Choroid plexus epithelial cell (primary cell): ENCODE results near the gene LAMC3.

Experiments
- DNase-seq: peaks from one replicate; pipeline ENCODE4 v3.0.0-alpha.2; 2010; ENCODE audit warnings: low read depth
- H3K4me3 ChIP-seq: 2 replicates; pipeline ENCODE4 v1.5.1; 2011; ENCODE audit warnings: low read depth, mild to moderate bottlenecking, control low read depth, low read length, moderate library complexity
- CTCF ChIP-seq: conservative IDR thresholded peaks from 2 replicates; pipeline ENCODE4 v1.5.1; 2011; ENCODE audit warnings: low read depth, mild to moderate bottlenecking, control low read depth, inconsistent platforms, low read length, moderate library complexity

LAMC3 gene

DNA sequence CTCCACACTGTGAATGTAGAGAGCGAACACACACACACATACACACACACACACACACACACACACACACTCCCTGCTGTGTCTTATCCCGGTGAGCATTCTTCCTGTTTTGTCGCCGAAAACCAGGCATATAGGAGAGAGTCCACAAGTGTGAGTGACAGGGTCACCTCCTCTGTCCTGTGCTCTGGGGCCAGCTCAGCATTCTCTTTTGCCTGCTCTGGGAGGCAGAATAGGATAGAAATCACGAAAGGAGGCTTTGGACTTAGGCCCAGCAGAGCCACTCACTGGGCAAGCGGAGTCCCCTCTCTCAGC is 3.0 kb downstream of the LAMC3 start:
- no peak for TF ChIP-seq CTCF
- no peak overlapping the region for H3K4me3 ChIP-seq
- peak; percentile 73 for DNase-seq

- peak; percentile 68 for DNase-seq
- TF ChIP-seq CTCF, result no peak
- no peak overlapping the region for H3K4me3 ChIP-seq
Observed at GRCh38 chr9:131012396-131012917, 3.5 kb downstream of the LAMC3 start.

GRCh38 chr9:131013015-131013755 is 4.2 kb downstream of the LAMC3 start:
- no peak for TF ChIP-seq CTCF
- DNase-seq, result no peak
- H3K4me3 ChIP-seq, result no peak overlapping the region

GRCh38 chr9:131013771-131014676 is 5.0 kb downstream of the LAMC3 start:
- no peak for TF ChIP-seq CTCF
- H3K4me3 ChIP-seq, result no peak overlapping the region
- DNase-seq, result peak; percentile 30

GRCh38 chr9:131015112-131015511 is 6.1 kb downstream of the LAMC3 start:
- no peak for TF ChIP-seq CTCF
- H3K4me3 ChIP-seq, result no peak overlapping the region
- no peak for DNase-seq

DNA sequence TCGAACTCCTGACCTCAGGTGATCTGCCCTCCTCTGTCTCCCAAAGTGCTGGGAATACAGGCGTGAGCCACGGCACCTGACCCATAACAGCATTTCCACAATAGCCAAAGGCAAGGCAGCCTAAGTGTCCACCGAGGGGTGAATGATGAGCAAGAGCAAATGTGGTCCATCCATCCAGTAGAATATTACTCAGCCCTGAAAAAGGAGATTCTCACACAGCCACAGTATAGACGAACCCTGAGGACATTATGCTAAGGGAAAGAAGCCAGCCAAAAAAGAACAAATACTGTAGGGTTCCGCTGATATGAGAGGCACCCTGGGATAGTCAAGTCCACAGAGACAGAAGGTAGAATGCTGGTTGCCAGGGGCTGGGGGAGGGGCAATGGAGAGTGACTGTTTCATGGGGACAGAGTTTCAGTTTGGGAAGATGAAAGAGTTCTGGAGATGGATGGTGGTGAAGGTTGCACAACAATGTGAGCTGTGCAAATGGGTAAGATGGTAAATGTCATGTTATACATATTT is 7.0 kb downstream of the LAMC3 start:
- TF ChIP-seq CTCF, result no peak
- H3K4me3 ChIP-seq, result no peak overlapping the region
- DNase-seq, result no peak
